GM23338 (cell line): ENCODE measurements around the gene AXL. TPM values are rescaled to one million over a fixed set of nuclear protein-coding genes. Genes with fewer than 3 reads are reported as not detected.

Source experiments
- ATAC-seq: fragments of 200-7000 bp; cut with Tn5 transposase; 3 replicates; pipeline ENCODE4 v1.9.1; 2020
- DNase-seq: peaks from one replicate; pipeline ENCODE4 v3.0.0-alpha.2; 2015; ENCODE audit warnings: low spot score
- H2AFZ ChIP-seq: fragments of 200-600 bp; sonication (generic); 2 replicates; pipeline ENCODE4 v1.8.0; 2016; ENCODE audit warnings: antibody characterized with exemption, mild to moderate bottlenecking, moderate library complexity
- H3F3A ChIP-seq: fragments of 200-600 bp; sonication (generic); replicated peaks from 2 replicates; pipeline ENCODE4 v1.8.0; 2017; ENCODE audit warnings: antibody characterized with exemption, mixed run types, low read depth
- H3K27ac ChIP-seq: fragments of 200-600 bp; sonication (generic); 2 replicates; pipeline ENCODE4 v1.6.1; 2016; ENCODE audit warnings: low read depth
- H3K27me3 ChIP-seq: fragments of 200-600 bp; sonication (generic); 2 replicates; pipeline ENCODE4 v1.8.0; 2016; ENCODE audit warnings: mild to moderate bottlenecking, mixed run types, moderate library complexity; ENCODE audit not compliant: insufficient read depth
- H3K36me3 ChIP-seq: fragments of 200-600 bp; sonication (generic); 2 replicates; pipeline ENCODE4 v1.8.0; 2016; ENCODE audit warnings: mild to moderate bottlenecking; ENCODE audit not compliant: insufficient read depth
- H3K4me1 ChIP-seq: fragments of 200-600 bp; sonication (generic); 2 replicates; pipeline ENCODE4 v1.8.0; 2016; ENCODE audit warnings: mild to moderate bottlenecking, moderate library complexity; ENCODE audit not compliant: insufficient read depth
- H3K4me2 ChIP-seq: fragments of 200-600 bp; sonication (generic); 2 replicates; pipeline ENCODE4 v1.7.1; 2017; ENCODE audit warnings: mixed run types
- H3K4me3 ChIP-seq: fragments of 200-600 bp; sonication (generic); 2 replicates; pipeline ENCODE4 v1.6.1; 2016; ENCODE audit warnings: mixed run types
- H3K79me2 ChIP-seq: fragments of 200-600 bp; sonication (generic); replicated peaks from 2 replicates; pipeline ENCODE4 v1.8.0; 2017; ENCODE audit warnings: mild to moderate bottlenecking; ENCODE audit not compliant: insufficient read depth
- H3K9me2 ChIP-seq: fragments of 200-600 bp; sonication (generic); 2 replicates; pipeline ENCODE4 v1.8.0; 2017; ENCODE audit not compliant: insufficient read depth
- H4K20me1 ChIP-seq: fragments of 200-600 bp; sonication (generic); replicated peaks from 2 replicates; pipeline ENCODE4 v1.8.0; 2017; ENCODE audit warnings: mild to moderate bottlenecking; ENCODE audit not compliant: insufficient read depth
- H3K27ac Mint-ChIP-seq: 2 replicates; pipeline ENCODE4 v1.8.0; 2020; ENCODE audit warnings: inconsistent platforms, mild to moderate bottlenecking, moderate library complexity, mixed read lengths
- H3K27me3 Mint-ChIP-seq: 3 replicates; pipeline ENCODE4 v1.8.0; 2022; ENCODE audit warnings: low read depth, mild to moderate bottlenecking, moderate library complexity, mixed read lengths, inconsistent platforms; ENCODE audit not compliant: insufficient read depth, poor library complexity
- H3K36me3 Mint-ChIP-seq: 3 replicates; pipeline ENCODE4 v1.8.0; 2021; ENCODE audit warnings: low read depth, mild to moderate bottlenecking, inconsistent platforms, moderate library complexity, mixed read lengths
- H3K4me1 Mint-ChIP-seq: 3 replicates; pipeline ENCODE4 v1.8.0; 2020; ENCODE audit warnings: mild to moderate bottlenecking, inconsistent platforms, mixed read lengths
- H3K4me3 Mint-ChIP-seq: 3 replicates; pipeline ENCODE4 v1.8.0; 2021; ENCODE audit warnings: moderate library complexity, mild to moderate bottlenecking, inconsistent platforms, mixed read lengths
- H3K9me3 Mint-ChIP-seq: 3 replicates; pipeline ENCODE4 v1.8.0; 2020; ENCODE audit warnings: moderate library complexity, mild to moderate bottlenecking, inconsistent platforms, mixed read lengths
- CREB1 ChIP-seq: fragments of 250-450 bp; sonication (Bioruptor Pico); IDR thresholded peaks from 2 replicates; pipeline ENCODE4 v1.5.0; 2020; ENCODE audit warnings: low read depth, mild to moderate bottlenecking, moderate library complexity
- JUNB ChIP-seq: IDR thresholded peaks from one replicate; pipeline ENCODE4 v1.6.1; 2016; ENCODE audit warnings: antibody characterized with exemption; ENCODE audit not compliant: unreplicated experiment
- NANOG ChIP-seq: IDR thresholded peaks from 2 replicates; pipeline ENCODE4 v1.6.1; 2016; ENCODE audit warnings: antibody characterized with exemption, borderline replicate concordance
- POLR2AphosphoS5 ChIP-seq: IDR thresholded peaks from 2 replicates; pipeline ENCODE4 v1.6.1; 2016; ENCODE audit warnings: antibody characterized with exemption, low read depth
- STAT1 ChIP-seq: IDR thresholded peaks from one replicate; pipeline ENCODE4 v1.6.1; 2016; ENCODE audit warnings: antibody characterized with exemption; ENCODE audit not compliant: unreplicated experiment
- ZNF114 ChIP-seq: fragments of 250-450 bp; sonication (Bioruptor Pico); IDR thresholded peaks from 2 replicates; pipeline ENCODE4 v1.5.0; 2020; ENCODE audit warnings: mild to moderate bottlenecking, moderate library complexity
- ZNF331 ChIP-seq: fragments of 250-450 bp; sonication (Bioruptor Pico); IDR thresholded peaks from 2 replicates; pipeline ENCODE4 v1.5.0; 2020; ENCODE audit warnings: low read depth, mild to moderate bottlenecking, moderate library complexity
- polyA plus RNA-seq: library from polyadenylated mRNA; unstranded; fragments of >200 nt; fragmentation: Nextera tagmentation; extraction: Ambion mirVana; gene quantifications from 2 replicates; pipeline ENCODE4 v1.2.1, GENCODE V29; 2016
- total RNA-seq: library from RNA; depleted of rRNA; stranded (reverse); fragments of >200 nt; shearing (Covaris generic); gene quantifications from 2 replicates; pipeline ENCODE4 v1.2.3, GENCODE V29; 2014
- TF ChIP-seq, protein P1 (sequence below): fragments of 250-450 bp; sonication (Bioruptor Pico); IDR thresholded peaks from 2 replicates; pipeline ENCODE4 v1.5.0; 2020; ENCODE audit warnings: mild to moderate bottlenecking, moderate library complexity
- TF ChIP-seq, protein P2 (sequence below), 2 experiments: fragments of 200-600 bp in 1 of 2; sonication (generic) in 1 of 2; conservative IDR thresholded peaks; 2 replicates each; pipeline versions ENCODE4 v1.5.1 to v1.6.1; 2016 to 2017; ENCODE audit warnings: antibody characterized with exemption in 2 of 2, low read depth in 2 of 2, mild to moderate bottlenecking in 2 of 2, moderate library complexity in 1 of 2
- TF ChIP-seq, protein P3 (sequence below): IDR thresholded peaks from 2 replicates; pipeline ENCODE4 v1.6.1; 2016; ENCODE audit warnings: antibody characterized with exemption

AXL gene
- total and polyA plus RNA-seq, 2 experiments from 2014 or later, result 9.0 to 28.4 TPM

DNA sequence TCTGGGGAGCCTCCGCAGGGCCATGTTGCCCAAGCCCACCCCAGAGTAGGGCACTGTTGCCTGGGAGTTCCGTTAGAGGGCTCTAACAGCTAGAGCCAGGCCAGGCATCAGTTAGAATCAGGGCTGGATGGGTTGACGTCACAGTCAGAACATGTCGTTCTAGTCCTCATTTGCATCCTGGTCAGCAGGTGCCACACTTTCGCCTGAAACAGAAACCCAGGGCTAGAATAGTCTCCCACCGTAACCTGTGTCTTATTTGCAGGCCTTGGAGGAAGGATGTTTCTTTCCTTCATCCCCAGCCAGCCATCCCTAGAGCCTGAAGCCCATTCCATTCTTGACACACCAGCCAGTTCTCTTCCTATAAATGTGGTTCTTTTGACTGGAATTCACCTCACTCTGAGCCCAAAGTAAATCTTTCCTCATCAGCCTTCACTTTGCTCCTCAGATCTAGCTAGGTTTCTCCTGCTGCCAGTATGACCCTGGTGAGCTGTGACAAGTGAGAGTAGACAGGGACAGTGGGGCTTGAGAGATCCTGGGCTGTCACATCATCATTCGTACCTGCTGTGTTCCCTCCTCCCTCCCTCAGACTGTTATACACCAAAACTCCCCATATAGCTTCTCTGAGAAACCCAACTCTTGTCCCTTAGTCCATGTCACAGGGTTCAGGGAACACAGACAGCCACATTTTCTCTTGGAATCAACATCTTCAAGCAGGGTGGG lies 78.8 kb downstream of the AXL start:
- H3K4me2 ChIP-seq, result no peak overlapping the region
- H3K36me3 Mint-ChIP-seq, result peaks cover 98% of the 10 kb centered on the region

More for the DNA sequence above, 78.8 kb downstream of the AXL start:
- no peaks in the 10 kb centered on the region for H3K9me2 ChIP-seq
- no peaks in the 10 kb centered on the region for H3K27me3 ChIP-seq
- H2AFZ ChIP-seq, result no peak overlapping the region
- no peaks in the 10 kb centered on the region for H3K4me1 ChIP-seq
- H3K27me3 Mint-ChIP-seq, result peaks cover 3% of the 10 kb centered on the region
- H3K79me2 ChIP-seq, result peaks cover 15% of the 10 kb centered on the region; the same call in 1 of the 2 replicates
- no peak overlapping the region; the same call in 1 of the 2 replicates for H3K27ac ChIP-seq
- no peak overlapping the region for H3K4me3 ChIP-seq
- peaks cover 89% of the 10 kb centered on the region for H3K36me3 ChIP-seq
- TF ChIP-seq STAT1 (no peak), ZNF331 (CRISPR knock-in tag) (no peak), NANOG (no peak), JUNB (no peak), POLR2AphosphoS5 (no peak), CREB1 (CRISPR knock-in tag) (no peak), ZNF114 (no peak)
- TF ChIP-seq, protein P1, sequence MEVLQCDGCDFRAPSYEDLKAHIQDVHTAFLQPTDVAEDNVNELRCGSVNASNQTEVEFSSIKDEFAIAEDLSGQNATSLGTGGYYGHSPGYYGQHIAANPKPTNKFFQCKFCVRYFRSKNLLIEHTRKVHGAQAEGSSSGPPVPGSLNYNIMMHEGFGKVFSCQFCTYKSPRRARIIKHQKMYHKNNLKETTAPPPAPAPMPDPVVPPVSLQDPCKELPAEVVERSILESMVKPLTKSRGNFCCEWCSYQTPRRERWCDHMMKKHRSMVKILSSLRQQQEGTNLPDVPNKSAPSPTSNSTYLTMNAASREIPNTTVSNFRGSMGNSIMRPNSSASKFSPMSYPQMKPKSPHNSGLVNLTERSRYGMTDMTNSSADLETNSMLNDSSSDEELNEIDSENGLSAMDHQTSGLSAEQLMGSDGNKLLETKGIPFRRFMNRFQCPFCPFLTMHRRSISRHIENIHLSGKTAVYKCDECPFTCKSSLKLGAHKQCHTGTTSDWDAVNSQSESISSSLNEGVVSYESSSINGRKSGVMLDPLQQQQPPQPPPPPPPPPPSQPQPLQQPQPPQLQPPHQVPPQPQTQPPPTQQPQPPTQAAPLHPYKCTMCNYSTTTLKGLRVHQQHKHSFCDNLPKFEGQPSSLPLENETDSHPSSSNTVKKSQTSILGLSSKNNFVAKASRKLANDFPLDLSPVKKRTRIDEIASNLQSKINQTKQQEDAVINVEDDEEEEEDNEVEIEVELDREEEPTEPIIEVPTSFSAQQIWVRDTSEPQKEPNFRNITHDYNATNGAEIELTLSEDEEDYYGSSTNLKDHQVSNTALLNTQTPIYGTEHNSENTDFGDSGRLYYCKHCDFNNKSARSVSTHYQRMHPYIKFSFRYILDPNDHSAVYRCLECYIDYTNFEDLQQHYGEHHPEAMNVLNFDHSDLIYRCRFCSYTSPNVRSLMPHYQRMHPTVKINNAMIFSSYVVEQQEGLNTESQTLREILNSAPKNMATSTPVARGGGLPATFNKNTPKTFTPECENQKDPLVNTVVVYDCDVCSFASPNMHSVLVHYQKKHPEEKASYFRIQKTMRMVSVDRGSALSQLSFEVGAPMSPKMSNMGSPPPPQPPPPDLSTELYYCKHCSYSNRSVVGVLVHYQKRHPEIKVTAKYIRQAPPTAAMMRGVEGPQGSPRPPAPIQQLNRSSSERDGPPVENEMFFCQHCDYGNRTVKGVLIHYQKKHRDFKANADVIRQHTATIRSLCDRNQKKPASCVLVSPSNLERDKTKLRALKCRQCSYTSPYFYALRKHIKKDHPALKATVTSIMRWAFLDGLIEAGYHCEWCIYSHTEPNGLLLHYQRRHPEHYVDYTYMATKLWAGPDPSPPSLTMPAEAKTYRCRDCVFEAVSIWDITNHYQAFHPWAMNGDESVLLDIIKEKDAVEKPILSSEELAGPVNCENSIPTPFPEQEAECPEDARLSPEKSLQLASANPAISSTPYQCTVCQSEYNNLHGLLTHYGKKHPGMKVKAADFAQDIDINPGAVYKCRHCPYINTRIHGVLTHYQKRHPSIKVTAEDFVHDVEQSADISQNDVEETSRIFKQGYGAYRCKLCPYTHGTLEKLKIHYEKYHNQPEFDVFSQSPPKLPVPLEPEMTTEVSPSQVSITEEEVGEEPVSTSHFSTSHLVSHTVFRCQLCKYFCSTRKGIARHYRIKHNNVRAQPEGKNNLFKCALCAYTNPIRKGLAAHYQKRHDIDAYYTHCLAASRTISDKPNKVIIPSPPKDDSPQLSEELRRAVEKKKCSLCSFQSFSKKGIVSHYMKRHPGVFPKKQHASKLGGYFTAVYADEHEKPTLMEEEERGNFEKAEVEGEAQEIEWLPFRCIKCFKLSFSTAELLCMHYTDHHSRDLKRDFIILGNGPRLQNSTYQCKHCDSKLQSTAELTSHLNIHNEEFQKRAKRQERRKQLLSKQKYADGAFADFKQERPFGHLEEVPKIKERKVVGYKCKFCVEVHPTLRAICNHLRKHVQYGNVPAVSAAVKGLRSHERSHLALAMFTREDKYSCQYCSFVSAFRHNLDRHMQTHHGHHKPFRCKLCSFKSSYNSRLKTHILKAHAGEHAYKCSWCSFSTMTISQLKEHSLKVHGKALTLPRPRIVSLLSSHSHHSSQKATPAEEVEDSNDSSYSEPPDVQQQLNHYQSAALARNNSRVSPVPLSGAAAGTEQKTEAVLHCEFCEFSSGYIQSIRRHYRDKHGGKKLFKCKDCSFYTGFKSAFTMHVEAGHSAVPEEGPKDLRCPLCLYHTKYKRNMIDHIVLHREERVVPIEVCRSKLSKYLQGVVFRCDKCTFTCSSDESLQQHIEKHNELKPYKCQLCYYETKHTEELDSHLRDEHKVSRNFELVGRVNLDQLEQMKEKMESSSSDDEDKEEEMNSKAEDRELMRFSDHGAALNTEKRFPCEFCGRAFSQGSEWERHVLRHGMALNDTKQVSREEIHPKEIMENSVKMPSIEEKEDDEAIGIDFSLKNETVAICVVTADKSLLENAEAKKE (CRISPR knock-in tag), result no peak
- TF ChIP-seq, protein P2, sequence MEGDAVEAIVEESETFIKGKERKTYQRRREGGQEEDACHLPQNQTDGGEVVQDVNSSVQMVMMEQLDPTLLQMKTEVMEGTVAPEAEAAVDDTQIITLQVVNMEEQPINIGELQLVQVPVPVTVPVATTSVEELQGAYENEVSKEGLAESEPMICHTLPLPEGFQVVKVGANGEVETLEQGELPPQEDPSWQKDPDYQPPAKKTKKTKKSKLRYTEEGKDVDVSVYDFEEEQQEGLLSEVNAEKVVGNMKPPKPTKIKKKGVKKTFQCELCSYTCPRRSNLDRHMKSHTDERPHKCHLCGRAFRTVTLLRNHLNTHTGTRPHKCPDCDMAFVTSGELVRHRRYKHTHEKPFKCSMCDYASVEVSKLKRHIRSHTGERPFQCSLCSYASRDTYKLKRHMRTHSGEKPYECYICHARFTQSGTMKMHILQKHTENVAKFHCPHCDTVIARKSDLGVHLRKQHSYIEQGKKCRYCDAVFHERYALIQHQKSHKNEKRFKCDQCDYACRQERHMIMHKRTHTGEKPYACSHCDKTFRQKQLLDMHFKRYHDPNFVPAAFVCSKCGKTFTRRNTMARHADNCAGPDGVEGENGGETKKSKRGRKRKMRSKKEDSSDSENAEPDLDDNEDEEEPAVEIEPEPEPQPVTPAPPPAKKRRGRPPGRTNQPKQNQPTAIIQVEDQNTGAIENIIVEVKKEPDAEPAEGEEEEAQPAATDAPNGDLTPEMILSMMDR (conservative IDR thresholded peaks at IDR 0.05; ENCODE audit: low read depth in 2 of 2), result no peak
- TF ChIP-seq, protein P3, sequence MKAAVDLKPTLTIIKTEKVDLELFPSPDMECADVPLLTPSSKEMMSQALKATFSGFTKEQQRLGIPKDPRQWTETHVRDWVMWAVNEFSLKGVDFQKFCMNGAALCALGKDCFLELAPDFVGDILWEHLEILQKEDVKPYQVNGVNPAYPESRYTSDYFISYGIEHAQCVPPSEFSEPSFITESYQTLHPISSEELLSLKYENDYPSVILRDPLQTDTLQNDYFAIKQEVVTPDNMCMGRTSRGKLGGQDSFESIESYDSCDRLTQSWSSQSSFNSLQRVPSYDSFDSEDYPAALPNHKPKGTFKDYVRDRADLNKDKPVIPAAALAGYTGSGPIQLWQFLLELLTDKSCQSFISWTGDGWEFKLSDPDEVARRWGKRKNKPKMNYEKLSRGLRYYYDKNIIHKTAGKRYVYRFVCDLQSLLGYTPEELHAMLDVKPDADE, result no peak
- H3K4me3 Mint-ChIP-seq, result no peak overlapping the region
- H3K4me1 Mint-ChIP-seq, result no peaks in the 10 kb centered on the region
- no peaks in the 10 kb centered on the region for H3K9me3 Mint-ChIP-seq
- DNase-seq (no peak), ATAC-seq (no peak)
- peaks cover 54% of the 10 kb centered on the region for H4K20me1 ChIP-seq
- no peak overlapping the region for H3K27ac Mint-ChIP-seq
- H3F3A ChIP-seq, result peaks cover 22% of the 10 kb centered on the region; the same call in 1 of the 2 replicates
